GM23338 (cell line): ENCODE measurements around the gene IDH2. TPM values are rescaled to one million over a fixed set of nuclear protein-coding genes. Genes with fewer than 3 reads are reported as not detected.

Experiments
- ATAC-seq: fragments of 200-7000 bp; cut with Tn5 transposase; 3 replicates; pipeline ENCODE4 v1.9.1; 2020
- DNase-seq: peaks from one replicate; pipeline ENCODE4 v3.0.0-alpha.2; 2015; ENCODE audit warnings: low spot score
- H2AFZ ChIP-seq: fragments of 200-600 bp; sonication (generic); 2 replicates; pipeline ENCODE4 v1.8.0; 2016; ENCODE audit warnings: antibody characterized with exemption, mild to moderate bottlenecking, moderate library complexity
- H3F3A ChIP-seq: fragments of 200-600 bp; sonication (generic); replicated peaks from 2 replicates; pipeline ENCODE4 v1.8.0; 2017; ENCODE audit warnings: antibody characterized with exemption, mixed run types, low read depth
- H3K27ac ChIP-seq: fragments of 200-600 bp; sonication (generic); 2 replicates; pipeline ENCODE4 v1.6.1; 2016; ENCODE audit warnings: low read depth
- H3K27me3 ChIP-seq: fragments of 200-600 bp; sonication (generic); 2 replicates; pipeline ENCODE4 v1.8.0; 2016; ENCODE audit warnings: mild to moderate bottlenecking, mixed run types, moderate library complexity; ENCODE audit not compliant: insufficient read depth
- H3K36me3 ChIP-seq: fragments of 200-600 bp; sonication (generic); 2 replicates; pipeline ENCODE4 v1.8.0; 2016; ENCODE audit warnings: mild to moderate bottlenecking; ENCODE audit not compliant: insufficient read depth
- H3K4me1 ChIP-seq: fragments of 200-600 bp; sonication (generic); 2 replicates; pipeline ENCODE4 v1.8.0; 2016; ENCODE audit warnings: mild to moderate bottlenecking, moderate library complexity; ENCODE audit not compliant: insufficient read depth
- H3K4me2 ChIP-seq: fragments of 200-600 bp; sonication (generic); 2 replicates; pipeline ENCODE4 v1.7.1; 2017; ENCODE audit warnings: mixed run types
- H3K4me3 ChIP-seq: fragments of 200-600 bp; sonication (generic); 2 replicates; pipeline ENCODE4 v1.6.1; 2016; ENCODE audit warnings: mixed run types
- H3K79me2 ChIP-seq: fragments of 200-600 bp; sonication (generic); replicated peaks from 2 replicates; pipeline ENCODE4 v1.8.0; 2017; ENCODE audit warnings: mild to moderate bottlenecking; ENCODE audit not compliant: insufficient read depth
- H3K9me2 ChIP-seq: fragments of 200-600 bp; sonication (generic); 2 replicates; pipeline ENCODE4 v1.8.0; 2017; ENCODE audit not compliant: insufficient read depth
- H4K20me1 ChIP-seq: fragments of 200-600 bp; sonication (generic); replicated peaks from 2 replicates; pipeline ENCODE4 v1.8.0; 2017; ENCODE audit warnings: mild to moderate bottlenecking; ENCODE audit not compliant: insufficient read depth
- H3K27ac Mint-ChIP-seq: 2 replicates; pipeline ENCODE4 v1.8.0; 2020; ENCODE audit warnings: inconsistent platforms, mild to moderate bottlenecking, moderate library complexity, mixed read lengths
- H3K27me3 Mint-ChIP-seq: 3 replicates; pipeline ENCODE4 v1.8.0; 2022; ENCODE audit warnings: low read depth, mild to moderate bottlenecking, moderate library complexity, mixed read lengths, inconsistent platforms; ENCODE audit not compliant: insufficient read depth, poor library complexity
- H3K36me3 Mint-ChIP-seq: 3 replicates; pipeline ENCODE4 v1.8.0; 2021; ENCODE audit warnings: low read depth, mild to moderate bottlenecking, inconsistent platforms, moderate library complexity, mixed read lengths
- H3K4me1 Mint-ChIP-seq: 3 replicates; pipeline ENCODE4 v1.8.0; 2020; ENCODE audit warnings: mild to moderate bottlenecking, inconsistent platforms, mixed read lengths
- H3K4me3 Mint-ChIP-seq: 3 replicates; pipeline ENCODE4 v1.8.0; 2021; ENCODE audit warnings: moderate library complexity, mild to moderate bottlenecking, inconsistent platforms, mixed read lengths
- H3K9me3 Mint-ChIP-seq: 3 replicates; pipeline ENCODE4 v1.8.0; 2020; ENCODE audit warnings: moderate library complexity, mild to moderate bottlenecking, inconsistent platforms, mixed read lengths
- CREB1 ChIP-seq: fragments of 250-450 bp; sonication (Bioruptor Pico); IDR thresholded peaks from 2 replicates; pipeline ENCODE4 v1.5.0; 2020; ENCODE audit warnings: low read depth, mild to moderate bottlenecking, moderate library complexity
- CTCF ChIP-seq, 2 experiments: fragments of 200-600 bp in 1 of 2; sonication (generic) in 1 of 2; conservative IDR thresholded peaks; 2 replicates each; pipeline versions ENCODE4 v1.5.1 to v1.6.1; 2016 to 2017; ENCODE audit warnings: antibody characterized with exemption in 2 of 2, low read depth in 2 of 2, mild to moderate bottlenecking in 2 of 2, moderate library complexity in 1 of 2
- ETS1 ChIP-seq: IDR thresholded peaks from 2 replicates; pipeline ENCODE4 v1.6.1; 2016; ENCODE audit warnings: antibody characterized with exemption
- EZH2 ChIP-seq: fragments of 200-600 bp; sonication (generic); IDR thresholded peaks from one replicate; pipeline ENCODE4 v1.8.0; 2017; ENCODE audit warnings: antibody characterized with exemption, mild to moderate bottlenecking, low read depth; ENCODE audit not compliant: unreplicated experiment
- EZH2phosphoT487 ChIP-seq: fragments of 200-600 bp; sonication (generic); IDR thresholded peaks from one replicate; pipeline ENCODE4 v1.8.1; 2018; ENCODE audit warnings: antibody characterized with exemption; ENCODE audit not compliant: unreplicated experiment
- JUNB ChIP-seq: IDR thresholded peaks from one replicate; pipeline ENCODE4 v1.6.1; 2016; ENCODE audit warnings: antibody characterized with exemption; ENCODE audit not compliant: unreplicated experiment
- NANOG ChIP-seq: IDR thresholded peaks from 2 replicates; pipeline ENCODE4 v1.6.1; 2016; ENCODE audit warnings: antibody characterized with exemption, borderline replicate concordance
- POLR2AphosphoS5 ChIP-seq: IDR thresholded peaks from 2 replicates; pipeline ENCODE4 v1.6.1; 2016; ENCODE audit warnings: antibody characterized with exemption, low read depth
- REST ChIP-seq: IDR thresholded peaks from one replicate; pipeline ENCODE4 v1.6.1; 2018; ENCODE audit warnings: antibody characterized with exemption; ENCODE audit not compliant: unreplicated experiment
- STAT1 ChIP-seq: IDR thresholded peaks from one replicate; pipeline ENCODE4 v1.6.1; 2016; ENCODE audit warnings: antibody characterized with exemption; ENCODE audit not compliant: unreplicated experiment
- ZNF114 ChIP-seq: fragments of 250-450 bp; sonication (Bioruptor Pico); IDR thresholded peaks from 2 replicates; pipeline ENCODE4 v1.5.0; 2020; ENCODE audit warnings: mild to moderate bottlenecking, moderate library complexity
- ZNF331 ChIP-seq: fragments of 250-450 bp; sonication (Bioruptor Pico); IDR thresholded peaks from 2 replicates; pipeline ENCODE4 v1.5.0; 2020; ENCODE audit warnings: low read depth, mild to moderate bottlenecking, moderate library complexity
- ZNF462 ChIP-seq: fragments of 250-450 bp; sonication (Bioruptor Pico); IDR thresholded peaks from 2 replicates; pipeline ENCODE4 v1.5.0; 2020; ENCODE audit warnings: mild to moderate bottlenecking, moderate library complexity
- polyA plus RNA-seq: library from polyadenylated mRNA; unstranded; fragments of >200 nt; fragmentation: Nextera tagmentation; extraction: Ambion mirVana; gene quantifications from 2 replicates; pipeline ENCODE4 v1.2.1, GENCODE V29; 2016
- total RNA-seq: library from RNA; depleted of rRNA; stranded (reverse); fragments of >200 nt; shearing (Covaris generic); gene quantifications from 2 replicates; pipeline ENCODE4 v1.2.3, GENCODE V29; 2014

IDH2 gene
- total and polyA plus RNA-seq, 2 experiments from 2014 or later = 54.9 to 64.0 TPM

- DNase-seq (no peak), ATAC-seq (no peak)
- Histone ChIP-seq H3F3A (no peaks in the 10 kb centered on the region), H3K79me2 (no peaks in the 10 kb centered on the region), H2AFZ (no peak overlapping the region), H3K4me2 (no peak overlapping the region), H3K27ac (no peak overlapping the region), H3K4me3 (no peak overlapping the region), H3K9me2 (no peaks in the 10 kb centered on the region), H3K4me1 (peaks cover 11% of the 10 kb centered on the region), H4K20me1 (no peaks in the 10 kb centered on the region), H3K27me3 (no peaks in the 10 kb centered on the region), H3K36me3 (no peaks in the 10 kb centered on the region)
- H3K9me3 Mint-ChIP-seq = peaks cover 8% of the 10 kb centered on the region
- no peak overlapping the region for H3K4me3 Mint-ChIP-seq
- H3K4me1 Mint-ChIP-seq = peaks cover 6% of the 10 kb centered on the region; the same call in 2 of the 3 replicates
- H3K27ac Mint-ChIP-seq = no peak overlapping the region
- no peaks in the 10 kb centered on the region for H3K27me3 Mint-ChIP-seq
- peaks cover 4% of the 10 kb centered on the region; the same call in 1 of the 3 replicates for H3K36me3 Mint-ChIP-seq
- no peak for TF ChIP-seq ZNF114 (CRISPR knock-in tag)
- TF ChIP-seq ETS1 = no peak
- no peak for TF ChIP-seq CREB1
- no peak for TF ChIP-seq EZH2
- TF ChIP-seq EZH2phosphoT487 = no peak
- no peak for TF ChIP-seq ZNF462
- no peak for TF ChIP-seq NANOG
- TF ChIP-seq JUNB = no peak
- TF ChIP-seq STAT1 = no peak
- no peak for TF ChIP-seq ZNF331
- TF ChIP-seq CTCF (conservative IDR thresholded peaks at IDR 0.05; ENCODE audit: low read depth in 2 of 2) = no peak
- TF ChIP-seq POLR2AphosphoS5 = no peak
- no peak for TF ChIP-seq REST
These were observed 17.1 kb upstream of the IDH2 start for GRCh38 chr15:90119367-90119766.
